Ramos (cell line): ENCODE results near the gene MRPS27.

ENCODE experiments used
- in situ Hi-C: fragments of 300-500 bp; cut with MboI; formaldehyde crosslinking; loops from one replicate; pipeline ENCODE4 v1.14.3; 2022; ENCODE audit warnings: low sequenced_read_pairs; ENCODE audit not compliant: unreplicated experiment

The MRPS27 gene

DNA sequence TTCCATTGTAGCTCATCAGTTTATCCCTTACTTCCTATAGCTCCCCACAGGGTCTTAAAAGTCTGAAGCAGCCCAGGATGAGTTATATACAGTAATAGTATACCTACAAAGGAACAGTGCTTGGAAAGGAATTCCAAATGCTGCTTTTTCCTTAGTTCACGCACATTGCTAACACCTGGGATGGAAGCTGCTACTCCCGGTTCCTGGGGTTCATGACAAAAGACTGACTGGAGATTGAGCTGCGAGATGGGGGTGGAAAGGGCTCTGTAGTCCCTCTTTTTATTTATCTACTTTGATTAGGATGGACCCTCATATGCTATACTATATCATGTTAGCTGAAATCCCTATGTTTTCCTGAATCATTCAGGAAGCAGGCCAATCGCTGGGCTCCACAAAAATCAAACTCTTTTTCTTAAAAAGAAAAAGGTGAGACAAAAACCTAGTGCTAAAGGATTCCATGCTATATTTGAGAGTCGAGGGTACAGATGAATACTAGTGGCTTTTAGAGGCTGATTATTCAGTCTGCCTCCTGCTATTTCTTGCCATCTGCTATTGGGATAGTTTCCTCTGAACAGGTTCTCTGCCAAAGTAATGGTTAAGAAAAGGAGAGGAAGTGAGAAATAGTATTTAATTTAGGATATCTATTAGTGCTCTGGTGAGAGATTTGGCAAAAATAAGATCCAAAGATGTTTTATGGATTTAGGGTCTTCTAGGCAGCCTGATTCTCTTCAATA is 81.2 kb downstream of the MRPS27 start:
- in situ Hi-C loops: no loop called here

DNA sequence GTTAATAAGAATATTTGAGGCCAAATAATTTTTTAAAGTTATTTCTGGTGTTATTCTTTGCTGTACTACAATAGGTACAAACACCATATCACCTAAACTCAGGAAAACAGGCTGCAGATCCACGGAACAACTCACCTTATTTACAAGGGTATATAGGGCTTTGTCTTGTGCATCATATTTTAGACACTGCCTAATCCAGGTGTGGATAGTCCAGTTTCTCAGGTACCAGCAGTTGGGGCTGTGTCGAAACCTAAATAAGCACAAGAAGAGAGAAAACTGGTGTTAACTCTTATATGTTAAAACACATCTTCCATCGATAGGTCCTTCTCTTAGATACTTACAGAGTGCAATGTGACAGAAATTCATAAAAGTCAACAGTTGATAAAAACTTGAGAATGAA is 82.2 kb downstream of the MRPS27 start:
- in situ Hi-C loops: no loop called here

DNA sequence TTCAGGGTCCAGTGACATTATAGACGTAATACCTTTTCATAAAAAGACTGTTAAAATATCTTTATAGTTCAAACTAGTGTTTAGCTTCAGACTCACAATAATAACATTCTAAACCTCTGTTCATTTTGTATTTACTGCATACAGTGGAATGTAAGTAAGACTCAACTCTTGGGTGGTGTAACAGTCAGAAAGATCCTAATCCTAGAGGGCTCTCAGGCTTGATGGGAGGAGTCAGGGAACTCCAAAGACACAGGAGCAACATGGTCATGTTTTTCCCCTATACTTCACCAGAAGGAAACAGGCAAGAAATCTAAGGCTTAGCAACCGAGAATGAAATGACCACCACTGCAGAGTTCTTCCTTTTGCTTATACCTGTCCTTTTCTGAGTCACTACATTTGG is 82.6 kb downstream of the MRPS27 start:
- in situ Hi-C loops: no loop called here

DNA sequence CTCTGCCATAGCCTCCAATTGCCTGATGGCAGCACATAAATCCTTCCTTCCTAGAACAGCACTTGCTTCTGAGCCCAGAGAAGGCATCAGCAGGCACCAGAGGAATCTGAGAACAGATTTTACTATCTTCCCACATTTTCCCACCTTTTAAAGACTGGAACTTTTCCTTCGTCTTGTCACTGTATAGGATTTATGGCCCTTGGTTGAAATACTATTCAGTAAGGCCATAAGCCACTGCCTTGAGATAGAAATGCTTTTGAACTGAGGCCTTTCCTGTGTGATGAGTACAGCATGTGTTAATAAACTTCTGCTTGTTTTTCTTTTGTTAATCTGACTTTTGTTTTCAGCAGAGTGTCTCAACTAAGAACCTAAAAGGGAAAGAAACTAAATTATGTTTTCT is 84.3 kb downstream of the MRPS27 start:
- in situ Hi-C loops: no loop called here

DNA sequence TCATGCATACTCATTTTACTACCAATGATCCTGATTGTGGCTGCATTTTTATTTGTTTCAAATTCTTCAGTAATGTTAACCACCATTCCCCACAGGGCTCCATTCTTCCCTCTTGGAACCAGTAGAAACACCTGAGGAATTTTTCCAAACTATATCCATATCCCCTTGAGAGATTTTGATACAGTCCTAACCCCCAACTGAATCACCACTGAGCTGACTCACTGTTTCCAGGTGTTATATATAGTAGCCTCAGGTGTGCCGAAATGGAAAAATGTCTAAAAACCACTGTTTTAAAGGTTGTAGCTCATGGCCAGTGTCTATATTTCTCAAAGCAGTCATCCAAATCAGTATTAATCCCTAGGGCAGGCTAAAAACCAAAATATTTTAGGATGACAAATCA is 85.2 kb downstream of the MRPS27 start:
- in situ Hi-C loops: no loop called here

DNA sequence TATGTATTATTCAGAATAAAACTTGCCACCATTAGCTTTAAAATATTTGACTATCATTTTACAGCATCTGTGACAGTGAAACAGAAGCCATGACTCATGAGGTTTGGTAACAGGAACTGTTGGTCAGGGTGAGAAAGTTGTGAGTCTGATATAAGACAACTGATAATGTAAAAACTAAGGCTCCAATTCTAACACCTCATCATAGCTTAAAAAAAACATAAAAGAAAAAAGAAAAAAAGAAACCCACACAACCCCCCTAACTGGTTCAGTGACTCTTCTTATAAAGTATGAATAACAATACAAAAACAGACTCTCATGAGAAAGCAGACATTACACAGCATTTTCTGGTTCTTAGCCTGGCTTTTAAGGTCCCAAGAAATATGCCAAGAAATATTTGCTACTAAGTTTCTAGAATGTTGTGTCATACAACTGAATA is 85.8 kb downstream of the MRPS27 start:
- in situ Hi-C loops: no loop called here

DNA sequence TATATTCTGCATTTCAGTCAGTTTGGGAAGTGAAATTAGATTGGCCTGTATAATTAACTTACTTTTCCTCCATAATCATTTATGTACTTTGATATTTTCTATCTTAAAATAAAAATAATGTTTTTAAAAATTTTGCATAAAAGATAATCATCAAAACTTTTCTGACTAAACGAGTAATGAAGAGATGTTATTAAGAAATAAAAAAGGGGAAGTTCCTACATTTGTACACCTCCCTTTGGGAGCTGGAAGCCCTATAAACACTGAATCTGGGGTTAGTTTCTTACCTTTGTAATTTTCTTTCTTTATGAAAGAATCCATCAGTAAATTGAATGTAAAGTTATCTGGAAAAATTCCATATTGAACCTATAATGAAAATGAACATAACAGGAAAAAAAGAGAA is 86.2 kb downstream of the MRPS27 start:
- in situ Hi-C loops: no loop called here

DNA sequence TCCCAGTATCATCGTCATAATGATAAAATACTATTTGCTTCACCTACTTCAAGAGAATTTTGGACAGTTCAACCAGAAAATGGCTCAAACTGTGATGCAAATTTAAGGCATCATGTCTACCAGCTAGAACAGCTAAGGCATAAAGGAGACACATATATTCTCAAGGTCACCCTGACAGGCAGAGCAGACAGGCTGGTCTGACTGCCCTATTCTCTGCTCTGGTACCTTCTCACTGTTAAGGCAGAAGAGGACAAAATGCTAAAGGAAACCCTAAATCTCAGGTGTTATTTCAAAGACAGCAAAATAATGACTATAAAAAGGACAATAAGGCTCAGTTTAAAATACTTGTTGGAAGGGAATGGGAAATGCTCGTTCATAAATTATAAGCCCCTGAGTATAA is 87.2 kb downstream of the MRPS27 start:
- in situ Hi-C loops: no loop called here

DNA sequence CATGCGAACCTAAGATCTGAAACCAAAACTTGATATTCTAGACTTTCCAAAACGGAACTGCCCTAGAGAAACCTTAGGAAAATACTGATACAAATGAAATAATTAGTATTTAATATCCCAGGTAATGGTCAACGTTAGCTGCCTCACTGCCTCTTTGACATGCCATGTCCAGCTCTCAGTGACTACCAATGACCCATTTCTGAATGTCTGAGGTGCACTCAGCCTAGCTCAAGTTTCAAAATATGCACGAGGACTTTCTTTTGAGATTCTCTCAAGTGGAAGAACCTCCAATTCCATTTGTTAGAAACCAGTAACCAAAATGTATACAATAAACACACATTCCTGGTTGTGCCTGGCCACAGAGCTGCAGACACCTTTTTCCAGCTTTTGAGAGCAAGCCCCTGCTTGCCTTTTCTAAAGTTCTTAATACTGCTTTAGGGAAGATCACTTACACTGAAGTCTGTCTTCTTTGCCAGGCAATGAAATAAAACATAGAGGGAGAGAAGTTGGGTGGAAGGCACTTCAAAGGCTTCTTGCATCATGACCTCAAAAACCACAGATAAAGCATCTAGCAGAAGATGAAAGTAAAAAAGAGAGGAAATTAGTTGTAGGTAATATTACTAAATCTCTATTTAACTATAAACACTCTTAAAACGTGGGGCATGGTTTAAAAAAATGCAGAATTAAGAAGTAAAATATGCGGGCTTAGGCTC is 87.9 kb downstream of the MRPS27 start:
- in situ Hi-C loops: no loop called here

DNA sequence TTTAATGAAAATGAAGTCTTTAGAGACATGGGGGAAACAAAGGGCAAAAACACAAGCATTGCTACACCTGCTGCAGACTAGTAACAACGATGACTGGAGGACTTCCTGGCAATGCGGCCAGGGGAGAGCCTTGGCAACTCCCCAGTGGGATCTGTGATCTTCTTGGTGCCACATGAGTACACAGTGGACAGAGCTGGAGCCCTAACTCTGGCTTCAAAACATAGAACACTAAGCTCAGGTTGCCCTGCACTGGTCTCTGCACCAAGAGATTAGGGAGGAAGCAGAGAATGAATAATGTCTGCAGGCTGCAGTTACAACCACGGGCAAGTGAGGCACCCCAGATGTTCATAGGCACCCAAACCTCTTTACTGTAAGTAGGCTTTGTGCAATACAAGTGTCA is 91.1 kb downstream of the MRPS27 start:
- in situ Hi-C loops: no loop called here

DNA sequence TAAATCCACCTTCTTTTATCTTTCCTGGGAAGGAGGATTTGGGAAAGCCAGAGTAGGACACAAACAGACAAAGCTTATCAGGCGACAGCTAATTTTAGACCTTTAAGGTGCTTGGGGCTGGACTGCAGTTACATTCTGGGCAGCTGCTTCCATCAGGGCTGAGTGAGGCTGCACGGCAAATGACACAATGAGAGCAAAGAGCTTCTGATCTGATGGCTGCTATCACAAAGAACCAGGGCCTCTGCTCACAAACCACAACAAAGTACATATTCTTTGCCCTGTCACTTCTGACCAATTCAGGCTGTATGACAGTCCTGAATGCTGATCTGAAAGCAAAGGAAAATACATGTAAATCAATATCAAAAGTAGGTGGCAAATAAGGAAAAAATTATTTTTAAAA is 93.1 kb downstream of the MRPS27 start:
- in situ Hi-C loops: no loop called here

DNA sequence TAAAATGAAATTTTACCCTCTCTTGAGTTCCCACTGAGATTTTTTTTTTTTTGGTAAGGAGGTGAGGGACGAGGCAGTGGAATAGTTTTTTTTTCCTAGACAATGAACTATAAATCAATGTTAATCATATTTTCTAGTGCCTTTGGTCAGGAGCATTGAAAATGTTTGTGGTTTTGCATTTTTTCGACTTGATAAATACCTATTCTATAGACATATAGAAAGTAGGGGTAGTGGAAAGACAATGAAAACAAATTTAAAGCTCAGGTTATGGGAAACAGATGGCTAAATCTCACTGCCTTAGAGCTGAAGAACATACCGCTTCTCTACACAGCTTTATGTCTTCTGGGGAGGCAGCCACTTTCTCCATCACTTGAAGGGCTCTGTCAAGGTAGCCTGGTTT is 94.3 kb downstream of the MRPS27 start:
- in situ Hi-C loops: no loop called here

DNA sequence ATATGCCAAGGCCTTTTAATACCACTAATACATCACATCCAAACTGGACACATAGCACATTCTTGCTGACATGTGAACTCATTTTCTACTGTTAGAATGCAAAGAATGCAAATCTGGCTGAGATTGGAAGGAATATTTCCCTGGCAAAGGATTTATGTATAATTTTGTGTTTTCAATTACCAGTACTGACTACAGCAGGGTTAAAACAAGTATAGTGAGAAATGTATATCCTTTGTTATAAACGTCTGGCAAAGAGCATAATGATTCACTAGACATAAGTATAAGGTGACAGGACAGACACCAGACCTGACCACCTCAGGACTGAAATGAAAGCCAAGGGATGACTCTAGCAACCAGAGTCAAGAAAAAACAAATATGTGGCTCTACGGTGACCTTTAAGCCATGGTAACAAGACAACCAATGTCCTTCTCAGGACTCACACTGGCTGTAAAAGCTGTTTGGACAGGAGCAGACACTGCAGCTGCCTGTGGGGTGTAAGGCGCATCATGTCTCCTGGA is 95.0 kb downstream of the MRPS27 start:
- in situ Hi-C loops: no loop called here

DNA sequence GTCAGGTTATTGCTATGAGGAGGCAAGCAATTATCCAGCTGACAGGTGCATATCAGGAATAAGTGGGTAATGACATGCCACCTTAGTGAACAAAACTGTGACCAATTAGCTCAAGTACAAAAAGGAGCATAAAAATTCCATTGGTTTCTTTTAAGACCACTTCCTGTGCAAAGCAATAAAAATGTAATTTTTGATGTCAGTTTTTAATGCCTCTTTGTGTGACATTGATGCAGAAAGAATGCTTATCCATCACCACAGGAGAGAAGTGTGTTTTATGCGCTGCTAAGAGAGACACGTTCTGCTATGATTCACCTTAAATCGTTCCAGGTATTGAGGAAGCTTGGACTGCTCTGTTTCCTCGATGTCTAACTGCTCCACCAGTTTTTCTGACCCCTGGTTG is 96.7 kb downstream of the MRPS27 start:
- in situ Hi-C loops: no loop called here

DNA sequence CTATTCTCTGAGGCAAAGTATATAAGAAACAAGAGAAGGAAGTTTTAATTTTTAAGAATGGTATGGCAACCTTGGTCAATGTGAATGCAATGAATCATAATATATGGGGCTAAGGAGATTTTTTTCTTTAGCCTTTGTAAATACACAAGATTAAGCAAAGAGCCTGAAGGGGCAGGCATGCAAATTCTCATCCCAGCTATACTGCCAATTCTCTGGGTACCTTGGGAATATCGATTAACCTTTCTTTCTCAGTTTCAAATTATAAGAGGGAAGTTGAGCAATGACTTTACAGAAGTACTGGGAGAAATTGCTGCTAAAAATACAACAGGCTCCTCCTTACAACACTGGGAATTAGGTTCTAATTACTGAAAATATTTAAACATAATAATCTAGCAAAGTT is 97.5 kb downstream of the MRPS27 start:
- in situ Hi-C loops: no loop called here

DNA sequence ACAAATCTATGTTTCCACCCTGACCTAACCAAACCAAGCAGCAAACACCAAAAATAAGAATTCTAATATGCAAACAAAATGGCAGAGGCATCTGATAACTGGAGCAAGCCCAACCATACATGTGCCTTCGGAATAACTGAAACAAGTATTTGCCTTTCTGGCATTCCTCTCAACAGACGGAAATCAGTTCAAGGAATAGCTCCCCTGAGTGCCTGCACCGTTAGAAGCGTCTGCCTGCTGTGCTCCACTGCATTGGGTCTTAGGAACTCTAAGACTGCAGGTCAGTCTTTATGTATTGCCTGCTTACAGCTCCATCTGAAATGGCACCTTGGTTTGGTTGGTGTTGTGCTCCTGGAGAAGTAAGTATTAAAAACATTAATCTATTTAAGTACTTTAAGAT is 98.5 kb downstream of the MRPS27 start:
- in situ Hi-C loops: no loop called here

DNA sequence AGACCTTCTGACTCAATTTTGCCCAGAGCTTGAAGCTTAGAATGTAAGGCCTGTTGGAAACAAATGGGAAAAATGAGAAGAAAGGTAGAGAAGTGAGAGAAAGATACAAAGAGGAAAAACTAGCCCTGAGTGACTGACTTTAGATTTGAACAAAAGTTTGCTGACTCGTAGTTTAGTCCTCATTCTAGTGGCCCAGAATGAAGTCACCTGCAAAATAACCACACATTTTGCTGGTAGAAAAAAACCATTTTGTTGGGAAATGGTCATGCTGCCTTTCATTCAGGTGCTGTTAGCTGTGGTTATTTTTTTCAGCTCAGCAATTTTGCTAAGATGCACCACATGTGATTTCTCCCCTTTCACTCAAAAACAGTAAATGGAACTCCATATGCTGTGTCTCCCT is 98.9 kb downstream of the MRPS27 start:
- in situ Hi-C loops: no loop called here

DNA sequence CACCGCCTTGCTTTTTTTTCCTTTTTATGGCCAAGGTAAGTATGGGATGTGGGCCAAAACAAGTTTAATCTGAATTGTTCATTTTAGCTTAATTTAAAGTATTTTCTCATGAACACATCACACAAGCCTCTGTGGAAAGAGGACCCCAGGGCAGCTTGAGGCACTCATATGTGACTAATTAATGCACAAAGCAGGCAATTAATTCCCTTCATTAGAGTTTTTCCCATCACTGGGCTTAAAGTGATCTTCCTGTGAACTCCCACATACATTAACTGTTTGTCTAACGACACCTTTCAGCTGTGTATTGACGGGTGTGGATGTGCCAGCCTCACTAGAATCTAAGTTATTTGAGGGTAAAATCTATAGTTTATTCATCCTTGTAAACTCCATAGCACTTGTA is 103.3 kb downstream of the MRPS27 start:
- in situ Hi-C loops: no loop called here

DNA sequence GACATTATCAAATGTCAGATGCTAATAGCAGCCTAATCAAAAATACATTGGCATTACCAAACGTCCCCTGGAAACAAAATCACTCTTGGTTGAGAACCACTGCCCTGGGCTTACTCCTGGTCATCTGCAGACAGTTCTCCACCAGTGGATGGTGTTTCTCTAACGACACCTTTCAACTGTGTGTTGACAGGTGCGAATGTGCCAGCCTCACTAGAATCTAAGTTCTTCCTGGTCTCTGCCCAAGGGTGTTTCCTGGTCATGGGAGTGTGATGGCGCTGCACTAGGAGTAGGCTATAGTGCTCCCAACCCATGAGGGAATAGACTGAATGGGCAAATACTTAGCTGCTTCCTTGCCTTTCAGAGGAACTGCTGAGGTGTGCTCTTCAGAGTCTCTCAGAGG is 105.9 kb downstream of the MRPS27 start:
- in situ Hi-C loops: no loop called here

DNA sequence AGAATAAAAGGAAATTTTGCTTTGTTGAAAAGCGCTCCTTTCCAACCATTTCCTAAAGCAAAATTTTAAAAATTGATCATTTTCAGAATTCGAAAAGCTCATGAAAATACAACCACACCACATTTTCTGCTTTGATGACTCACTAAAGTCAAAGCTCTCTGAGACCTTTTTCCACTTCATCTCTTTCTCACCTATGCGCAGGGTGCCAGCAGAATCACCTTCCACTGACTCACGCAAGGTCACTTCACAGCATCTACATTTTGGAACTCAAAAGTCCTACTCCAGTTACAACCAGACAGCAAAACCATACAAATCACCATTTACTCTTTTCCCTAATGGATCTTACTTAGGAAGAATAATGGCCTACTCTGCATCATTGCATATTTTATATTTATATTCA is 106.6 kb downstream of the MRPS27 start:
- in situ Hi-C loops: no loop called here

DNA sequence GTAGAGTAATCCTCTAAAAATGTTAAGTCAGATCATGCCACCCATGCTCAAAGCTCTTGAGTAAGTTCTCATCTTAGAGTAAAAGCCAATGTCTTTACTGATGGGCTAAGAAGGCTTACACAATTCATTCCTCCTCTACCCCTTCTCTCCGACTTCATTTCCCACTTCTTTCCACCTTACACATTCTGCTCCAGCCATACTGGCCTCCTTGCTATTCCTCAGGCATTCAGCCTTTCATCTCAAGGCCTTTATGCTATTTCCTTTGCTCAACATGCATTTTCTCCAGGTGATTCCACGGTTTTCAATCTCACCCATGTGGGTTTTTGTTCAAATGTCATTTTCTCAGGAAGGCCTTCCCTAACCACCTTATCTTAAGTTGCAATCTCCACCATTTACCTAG is 107.9 kb downstream of the MRPS27 start:
- in situ Hi-C loops: no loop called here
